Neuron (in vitro differentiated cells): ENCODE data around the gene PIGN.

Experiments used
- H2AFZ ChIP-seq: one replicate; pipeline ENCODE4 v1.6.1; 2013; ENCODE audit warnings: low read depth, mild to moderate bottlenecking, inconsistent platforms, low read length, moderate library complexity
- H3K27me3 ChIP-seq: one replicate; pipeline ENCODE4 v1.6.1; 2013; ENCODE audit warnings: low read length; ENCODE audit not compliant: insufficient read depth
- H3K36me3 ChIP-seq: one replicate; pipeline ENCODE4 v1.6.1; 2013; ENCODE audit warnings: low read length; ENCODE audit not compliant: insufficient read depth
- H3K4me1 ChIP-seq: one replicate; pipeline ENCODE4 v1.6.1; 2013; ENCODE audit warnings: low read length; ENCODE audit not compliant: insufficient read depth
- H3K4me3 ChIP-seq: 2 replicates; pipeline ENCODE4 v1.5.1; 2013; ENCODE audit warnings: mild to moderate bottlenecking, low read length, moderate library complexity
- H3K9me3 ChIP-seq: one replicate; pipeline ENCODE4 v1.6.1; 2013; ENCODE audit warnings: low read length

PIGN gene

DNA sequence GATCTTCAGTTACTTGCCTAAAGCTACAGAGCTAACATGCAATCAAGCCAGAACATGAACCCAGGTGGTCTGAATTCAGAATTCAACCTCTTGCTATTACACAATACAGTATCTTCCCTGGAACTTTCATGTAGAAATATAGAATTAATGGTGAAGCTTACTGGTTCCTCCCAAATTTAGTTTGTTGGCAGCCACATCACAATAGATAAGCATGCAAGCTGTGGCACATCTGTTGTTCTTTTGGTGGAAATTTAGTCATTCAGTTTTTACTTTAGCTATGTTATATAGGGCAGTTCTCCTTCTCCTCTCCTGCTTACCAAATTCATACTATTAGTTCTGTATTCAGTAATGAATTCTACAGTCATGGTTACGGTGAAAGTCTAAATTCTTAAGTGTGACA lies 193.0 kb downstream of the PIGN start:
- H3K4me1 ChIP-seq = peaks cover under 1% of the 10 kb centered on the region
- H2AFZ ChIP-seq = no peak overlapping the region
- H3K36me3 ChIP-seq = no peaks in the 10 kb centered on the region
- H3K27me3 ChIP-seq = no peaks in the 10 kb centered on the region
- no peaks in the 10 kb centered on the region for H3K9me3 ChIP-seq
- no peak overlapping the region for H3K4me3 ChIP-seq

DNA sequence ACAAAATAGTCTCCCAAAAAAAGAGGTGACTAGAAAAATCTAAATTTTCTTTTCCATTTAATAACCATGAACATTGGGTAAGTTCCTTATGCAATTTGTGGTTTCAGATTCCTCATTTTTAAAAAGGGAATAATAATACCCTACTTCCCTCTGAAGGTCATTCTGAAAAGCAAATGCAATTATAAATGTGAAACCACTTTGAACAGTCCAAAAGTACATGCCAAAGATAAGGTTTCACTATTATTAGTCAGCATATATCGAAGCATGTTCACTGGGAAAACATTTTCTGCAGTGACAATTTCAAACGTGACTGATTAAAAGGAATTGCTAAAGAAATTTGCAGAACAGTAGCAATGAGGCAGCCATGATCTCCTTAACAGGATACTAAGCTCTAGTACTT lies 193.9 kb downstream of the PIGN start:
- H3K27me3 ChIP-seq = no peaks in the 10 kb centered on the region
- no peak overlapping the region for H2AFZ ChIP-seq
- H3K4me3 ChIP-seq = no peak overlapping the region
- H3K9me3 ChIP-seq = no peaks in the 10 kb centered on the region
- no peaks in the 10 kb centered on the region for H3K36me3 ChIP-seq
- H3K4me1 ChIP-seq = no peaks in the 10 kb centered on the region

DNA sequence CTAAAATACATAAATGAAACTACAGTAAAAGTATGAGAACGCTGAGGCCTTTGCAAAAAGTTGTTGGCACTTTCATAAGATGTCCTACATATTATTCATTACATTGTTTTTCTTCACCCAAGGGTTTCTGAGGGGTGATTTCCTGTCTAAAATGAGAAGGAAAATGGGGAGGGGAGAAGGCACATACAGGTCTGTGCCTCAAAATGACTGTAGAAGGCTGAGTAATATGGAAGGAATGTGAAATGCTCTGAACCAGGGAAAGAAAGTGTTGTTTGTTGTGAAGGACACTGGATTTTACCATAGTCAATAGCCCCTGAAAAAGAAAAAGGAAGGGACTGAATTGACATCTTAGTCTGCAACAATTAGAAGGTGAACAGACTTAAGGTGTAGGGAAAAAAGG lies 194.6 kb downstream of the PIGN start:
- Histone ChIP-seq H3K4me1 (no peaks in the 10 kb centered on the region), H3K27me3 (no peaks in the 10 kb centered on the region), H3K36me3 (no peaks in the 10 kb centered on the region), H3K9me3 (no peaks in the 10 kb centered on the region), H2AFZ (no peak overlapping the region), H3K4me3 (no peak overlapping the region)

DNA sequence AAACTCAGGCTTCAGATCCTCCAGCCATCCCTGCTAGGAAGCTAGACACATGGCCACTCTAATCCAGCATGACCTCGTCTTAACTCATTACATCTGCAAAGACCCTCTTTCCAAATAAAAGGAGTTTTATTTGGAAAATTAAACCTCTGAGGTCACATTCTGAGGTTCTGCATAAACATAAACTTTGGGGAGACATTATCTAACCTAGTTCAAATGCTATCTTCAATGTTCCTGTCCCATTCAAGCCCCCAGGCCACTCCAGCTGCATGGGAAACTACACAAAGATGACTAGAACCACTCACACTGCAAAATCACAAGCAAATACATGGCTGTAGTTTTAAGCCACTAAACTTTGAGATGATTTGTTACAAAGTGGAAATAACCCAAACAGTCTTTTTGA lies 195.0 kb downstream of the PIGN start:
- Histone ChIP-seq H3K4me1 (no peaks in the 10 kb centered on the region), H3K36me3 (no peaks in the 10 kb centered on the region), H2AFZ (no peak overlapping the region), H3K4me3 (no peak overlapping the region), H3K27me3 (no peaks in the 10 kb centered on the region), H3K9me3 (no peaks in the 10 kb centered on the region)

DNA sequence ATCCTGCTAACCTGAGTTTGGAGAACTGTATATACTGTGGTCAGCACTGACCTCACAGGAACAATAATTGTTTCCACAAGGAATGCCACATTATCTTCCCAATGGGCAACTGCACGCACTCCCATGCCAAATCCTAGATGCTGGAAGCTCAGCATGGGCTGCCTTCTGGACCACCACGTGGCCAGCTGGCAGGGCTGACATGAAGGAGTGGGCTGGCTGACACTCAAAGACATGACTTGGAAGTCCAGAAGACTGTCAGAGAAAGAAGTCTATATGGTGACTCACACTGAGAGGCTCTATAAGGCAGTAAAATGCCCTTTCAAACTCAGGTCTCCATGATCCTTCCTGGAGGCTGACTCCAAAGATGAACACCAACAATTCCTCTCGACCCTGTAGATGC lies 195.7 kb downstream of the PIGN start:
- H3K4me1 ChIP-seq = no peaks in the 10 kb centered on the region
- H3K36me3 ChIP-seq = no peaks in the 10 kb centered on the region
- no peak overlapping the region for H3K4me3 ChIP-seq
- no peaks in the 10 kb centered on the region for H3K9me3 ChIP-seq
- H3K27me3 ChIP-seq = no peaks in the 10 kb centered on the region
- H2AFZ ChIP-seq = no peak overlapping the region
